Left renal cortex interstitium (tissue), 4 donors: Measurements from ENCODE around the gene DCUN1D1. TPM values are rescaled to one million over a fixed set of nuclear protein-coding genes. Genes with fewer than 3 reads are reported as not detected.

ENCODE experiments used
- DNase-seq, 4 donors: peaks; one replicate each; pipeline ENCODE4 v3.0.0-alpha.2; 2013; ENCODE audit warnings: low read depth in 4 of 4, low spot score in 2 of 4, missing footprints in 1 of 4
- polyA plus RNA-seq, 4 donors: library from polyadenylated mRNA; unstranded; fragments of 120-200 nt; gene quantifications; one replicate each; pipeline ENCODE4 v1.2.1, GENCODE V29; 2013; ENCODE audit not compliant: insufficient read length in 4 of 4

The DCUN1D1 gene
- polyA plus RNA-seq, 4 donors, result 47.3 to 62.7 (median 52.4) TPM

GRCh38 chr3:182937293-182938051, 42.9 kb downstream of the DCUN1D1 start:
- no peak for DNase-seq

GRCh38 chr3:182936918-182937285, 43.4 kb downstream of the DCUN1D1 start:
- DNase-seq, result no peak

GRCh38 chr3:182936239-182936917, 44.0 kb downstream of the DCUN1D1 start:
- peak in 1 of 4 donors; percentile 5 for DNase-seq

- DNase-seq, result no peak
Observed at GRCh38 chr3:182935803-182936202, 44.5 kb downstream of the DCUN1D1 start.

GRCh38 chr3:182925944-182926337, 54.4 kb downstream of the DCUN1D1 start:
- no peak for DNase-seq

- no peak for DNase-seq
Observed at GRCh38 chr3:182925330-182925943, 54.9 kb downstream of the DCUN1D1 start.

GRCh38 chr3:182921665-182922355, 58.5 kb downstream of the DCUN1D1 start:
- no peak for DNase-seq

- DNase-seq, result no peak
Observed at GRCh38 chr3:182920515-182921084, 59.7 kb downstream of the DCUN1D1 start.

- no peak for DNase-seq
Observed at GRCh38 chr3:182919866-182920357, 60.4 kb downstream of the DCUN1D1 start.

- no peak for DNase-seq
Observed at GRCh38 chr3:182917134-182917533, 63.2 kb downstream of the DCUN1D1 start.

- no peak for DNase-seq
Observed at GRCh38 chr3:182914341-182914740, 66.0 kb downstream of the DCUN1D1 start.

- DNase-seq, result no peak
Observed at GRCh38 chr3:182913889-182914288, 66.4 kb downstream of the DCUN1D1 start.

GRCh38 chr3:182912474-182912873, 67.9 kb downstream of the DCUN1D1 start:
- no peak for DNase-seq

GRCh38 chr3:182911782-182912111, 68.6 kb downstream of the DCUN1D1 start:
- no peak for DNase-seq

GRCh38 chr3:182910936-182911781, 69.2 kb downstream of the DCUN1D1 start:
- no peak for DNase-seq

- DNase-seq, result peak in 1 of 4 donors; percentile 7
Observed at GRCh38 chr3:182909318-182910040, 70.9 kb downstream of the DCUN1D1 start.

- no peak for DNase-seq
Observed at GRCh38 chr3:182908471-182908870, 71.9 kb downstream of the DCUN1D1 start.

- DNase-seq, result no peak
Observed at GRCh38 chr3:182906036-182906435, 74.3 kb downstream of the DCUN1D1 start.

- no peak for DNase-seq
Observed at GRCh38 chr3:182905623-182906022, 74.7 kb downstream of the DCUN1D1 start.
